AG04450 (cell line): Measurements from ENCODE around the gene AURKB. TPM values are rescaled to one million over a fixed set of nuclear protein-coding genes. Genes with fewer than 3 reads are reported as not detected.
A peak's percentile ranks its signal among the peaks of the same experiment; 100 is the strongest.
"Not testable (repeated sequence)": the region's sequence is repeated elsewhere in the genome, so short reads cannot be mapped to it uniquely, and the experiment has no call there.

ENCODE experiments used
- CTCF ChIA-PET: fragments of 300-600, 350-600 bp; formaldehyde crosslinking; extraction: SDS; loops from one replicate; lab custom pipeline; 2022; ENCODE audit warnings: antibody characterized with exemption, inconsistent platforms; lab: Charles Lee
- POLR2A ChIA-PET: fragments of 350-600 bp; formaldehyde crosslinking; extraction: SDS; loops from one replicate; lab custom pipeline; 2021; ENCODE audit warnings: antibody characterized with exemption, inconsistent platforms; lab: Yijun Ruan, JAX
- DNase-seq: peaks from one replicate; pipeline ENCODE4 v3.0.0-alpha.2; 2011; ENCODE audit warnings: low read depth, low spot score
- H3K27ac ChIP-seq: one replicate; pipeline ENCODE4 v1.5.1; 2012; ENCODE audit warnings: low read depth, low read length, control low read depth
- H3K27me3 ChIP-seq: one replicate; pipeline ENCODE4 v1.6.0; 2012; ENCODE audit warnings: low read length; ENCODE audit not compliant: control insufficient read depth, insufficient read depth
- H3K4me3 ChIP-seq: 2 replicates; pipeline ENCODE4 v1.5.1; 2011; ENCODE audit warnings: mild to moderate bottlenecking, low read depth, low read length, control low read depth
- H3K9me3 ChIP-seq: 2 replicates; pipeline ENCODE4 v1.5.1; 2012; ENCODE audit warnings: low read length; ENCODE audit not compliant: control insufficient read depth, insufficient read depth
- polyA plus RNA-seq: library from polyadenylated mRNA; depleted of rRNA; stranded (reverse); fragments of >200 nt; gene quantifications from 2 replicates; pipeline ENCODE4 v1.2.3, GENCODE V29; 2011
- TF ChIP-seq, protein P1 (sequence below): IDR thresholded peaks from 2 replicates; pipeline ENCODE4 v1.5.1; 2011; ENCODE audit warnings: low read depth, low read length, control low read depth, inconsistent platforms

Gene AURKB
- polyA plus RNA-seq, 1 experiment, result 5.9 TPM

DNA sequence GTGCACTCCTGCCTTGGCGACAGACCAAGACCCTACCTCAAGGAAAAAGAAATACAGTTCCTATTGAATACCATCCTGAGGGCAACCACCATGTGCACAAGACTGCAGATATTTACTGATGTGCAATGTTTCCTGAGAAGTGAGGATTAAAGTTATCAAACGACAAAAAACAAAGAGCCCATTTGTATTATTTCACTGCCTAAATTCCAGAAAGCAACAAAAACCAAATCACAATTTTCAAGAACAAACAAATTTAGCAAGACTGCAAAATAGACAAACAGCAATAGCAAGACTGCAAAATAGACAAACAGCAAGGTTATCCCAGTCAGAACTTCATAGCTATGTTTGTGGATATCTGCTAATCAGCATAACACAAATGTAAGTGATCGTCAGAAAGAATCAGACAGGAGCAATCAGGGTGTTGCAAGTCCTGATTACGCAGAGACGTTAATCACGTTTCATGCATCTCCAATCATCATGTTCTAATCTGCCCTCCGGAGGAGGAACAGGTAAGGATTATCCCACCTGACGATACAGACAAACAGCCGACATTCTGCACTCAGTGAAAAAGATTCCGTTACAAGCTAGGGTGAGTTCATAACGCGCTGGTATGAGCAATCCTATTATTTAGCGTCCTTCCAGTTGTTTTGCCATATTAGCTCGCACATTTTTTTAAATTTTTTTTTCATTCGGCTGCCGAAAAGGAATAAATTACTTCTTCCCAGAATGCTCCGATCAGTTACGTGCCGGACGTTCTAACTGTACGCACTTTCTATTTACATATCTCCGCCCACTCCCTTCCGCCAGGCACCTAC, 37.1 kb downstream of the AURKB start:
- CTCF ChIA-PET, result interaction anchor here (0.7 to 1.3 kb wide), 2 partner anchors 15 to 54 kb away, joined by 3 read pairs; no protein-coding TSS in a partner anchor
- H3K4me3 ChIP-seq, result peak overlapping the region; percentile 60
- no peaks in the 10 kb centered on the region for H3K27me3 ChIP-seq
- POLR2A ChIA-PET, result interaction anchor here (0.6 to 1.5 kb wide), 23 partner anchors 9 to 331 kb away, joined by 3 to 25 read pairs (median 4); partner anchors contain the start of genes ALOXE3, AURKB, BORCS6 and NDEL1
- DNase-seq, result peak; percentile 96
- TF ChIP-seq, protein P1, sequence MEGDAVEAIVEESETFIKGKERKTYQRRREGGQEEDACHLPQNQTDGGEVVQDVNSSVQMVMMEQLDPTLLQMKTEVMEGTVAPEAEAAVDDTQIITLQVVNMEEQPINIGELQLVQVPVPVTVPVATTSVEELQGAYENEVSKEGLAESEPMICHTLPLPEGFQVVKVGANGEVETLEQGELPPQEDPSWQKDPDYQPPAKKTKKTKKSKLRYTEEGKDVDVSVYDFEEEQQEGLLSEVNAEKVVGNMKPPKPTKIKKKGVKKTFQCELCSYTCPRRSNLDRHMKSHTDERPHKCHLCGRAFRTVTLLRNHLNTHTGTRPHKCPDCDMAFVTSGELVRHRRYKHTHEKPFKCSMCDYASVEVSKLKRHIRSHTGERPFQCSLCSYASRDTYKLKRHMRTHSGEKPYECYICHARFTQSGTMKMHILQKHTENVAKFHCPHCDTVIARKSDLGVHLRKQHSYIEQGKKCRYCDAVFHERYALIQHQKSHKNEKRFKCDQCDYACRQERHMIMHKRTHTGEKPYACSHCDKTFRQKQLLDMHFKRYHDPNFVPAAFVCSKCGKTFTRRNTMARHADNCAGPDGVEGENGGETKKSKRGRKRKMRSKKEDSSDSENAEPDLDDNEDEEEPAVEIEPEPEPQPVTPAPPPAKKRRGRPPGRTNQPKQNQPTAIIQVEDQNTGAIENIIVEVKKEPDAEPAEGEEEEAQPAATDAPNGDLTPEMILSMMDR, result no peak
- H3K27ac ChIP-seq, result peak overlapping the region; percentile 98
- H3K9me3 ChIP-seq, result no peaks in the 10 kb centered on the region; the same call in 1 of the 2 replicates

DNA sequence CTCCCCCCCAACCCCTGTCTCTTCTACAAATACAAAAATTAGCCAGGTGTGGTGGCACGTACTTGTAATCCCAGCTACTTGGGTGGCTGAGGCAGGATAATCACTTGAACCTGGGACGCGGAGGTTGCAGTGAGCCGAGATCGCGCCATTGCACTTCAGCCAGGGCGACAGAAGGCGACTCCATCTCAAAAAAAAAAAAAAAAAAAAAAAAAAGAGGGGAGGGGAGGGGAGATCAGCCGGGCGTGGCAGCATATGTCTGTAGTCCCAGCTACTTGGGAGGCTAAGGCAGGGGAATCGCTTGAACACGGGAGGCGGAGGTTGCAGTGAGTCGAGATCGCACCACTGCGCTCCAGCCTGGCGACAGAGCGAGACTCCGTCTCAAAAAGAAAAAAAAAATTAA, 40.2 kb downstream of the AURKB start:
- POLR2A ChIA-PET, result interaction anchor here (0.7 kb wide), 1 partner anchor 40 kb away, joined by 3 read pairs; the partner anchor contains the start of gene AURKB
- DNase-seq, H3K27me3 ChIP-seq, H3K27ac ChIP-seq, H3K4me3 ChIP-seq, H3K9me3 ChIP-seq: not testable (repeated sequence)
- CTCF ChIA-PET, result interaction anchor here (0.5 to 1.5 kb wide), 2 partner anchors 12 to 52 kb away, joined by 3 to 6 read pairs; partner anchors contain the start of gene ALOXE3

DNA sequence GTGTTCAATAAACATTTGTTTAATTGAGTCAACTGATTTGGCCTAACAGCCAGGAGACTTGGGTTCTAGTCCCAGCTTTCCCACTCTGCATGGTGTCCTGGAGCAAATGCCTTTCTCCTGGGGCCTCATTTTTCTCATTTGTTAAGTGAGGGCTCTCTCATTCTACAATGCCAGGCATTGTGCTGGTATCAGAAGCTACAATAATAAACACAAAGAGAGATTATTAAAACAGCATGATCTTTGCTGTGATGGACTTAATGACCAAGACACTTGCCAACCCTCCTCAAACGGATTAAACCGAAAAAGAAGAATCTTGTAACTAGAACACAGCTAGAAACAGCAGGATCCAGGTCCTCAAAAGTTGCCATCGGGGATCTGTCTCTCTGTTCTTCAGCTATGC, 42.8 kb downstream of the AURKB start:
- TF ChIP-seq, protein P1, result no peak
- Histone ChIP-seq H3K27ac (no peak overlapping the region), H3K4me3 (no peak overlapping the region), H3K9me3 (no peaks in the 10 kb centered on the region; the same call in 1 of the 2 replicates), H3K27me3 (no peaks in the 10 kb centered on the region)
- POLR2A ChIA-PET, result no interaction called here
- DNase-seq, result no peak
- CTCF ChIA-PET, result interaction anchor here (0.9 kb wide), 1 partner anchor 8 kb away, joined by 3 read pairs; no protein-coding TSS in a partner anchor

GRCh38 chr17:8166731-8167130, 43.6 kb downstream of the AURKB start:
- H3K27ac ChIP-seq, result no peak overlapping the region
- no peaks in the 10 kb centered on the region; the same call in 1 of the 2 replicates for H3K9me3 ChIP-seq
- TF ChIP-seq, protein P1, result no peak
- POLR2A ChIA-PET, result no interaction called here
- no peaks in the 10 kb centered on the region for H3K27me3 ChIP-seq
- no peak overlapping the region for H3K4me3 ChIP-seq
- no peak for DNase-seq
- CTCF ChIA-PET, result no interaction called here

GRCh38 chr17:8164815-8165131, 45.6 kb downstream of the AURKB start:
- DNase-seq, result no peak
- no peaks in the 10 kb centered on the region; the same call in 1 of the 2 replicates for H3K9me3 ChIP-seq
- TF ChIP-seq, protein P1, result no peak
- no peak overlapping the region for H3K4me3 ChIP-seq
- no peaks in the 10 kb centered on the region for H3K27me3 ChIP-seq
- POLR2A ChIA-PET, result interaction anchor here (1.0 to 1.3 kb wide), 2 partner anchors 9 to 14 kb away, joined by 4 to 9 read pairs; no protein-coding TSS in a partner anchor
- peak overlapping the region; percentile 47 for H3K27ac ChIP-seq
- CTCF ChIA-PET, result no interaction called here
